Transverse colon (tissue), 4 donors: ENCODE measurements around the gene ANKS1A. TPM values are rescaled to one million over a fixed set of nuclear protein-coding genes. Genes with fewer than 3 reads are reported as not detected.

Experiments used
- DNase-seq: peaks from one replicate; pipeline ENCODE4 v3.0.0-alpha.2; 2019
- H3K27ac ChIP-seq, 4 donors: fragments of 200-600 bp; sonication (generic); 2 replicates each; pipeline ENCODE4 v1.5.1; 2016 to 2018; ENCODE audit warnings: inconsistent platforms in 4 of 4
- H3K27me3 ChIP-seq: fragments of 200-600 bp; sonication (generic); 2 replicates; pipeline ENCODE4 v1.5.1; 2017; ENCODE audit warnings: inconsistent platforms
- H3K36me3 ChIP-seq, 4 donors: fragments of 200-600 bp; sonication (generic); 2 replicates each; pipeline ENCODE4 v1.5.1; 2017 to 2019; ENCODE audit warnings: inconsistent platforms in 4 of 4
- H3K4me1 ChIP-seq, 4 donors: fragments of 200-600 bp; sonication (generic); 2 replicates each; pipeline ENCODE4 v1.5.1; 2017 to 2020; ENCODE audit warnings: inconsistent platforms in 4 of 4
- H3K4me3 ChIP-seq, 4 donors: fragments of 200-600 bp; sonication (generic); 1 replicate in 1 of 4; 2 replicates in 3 of 4; pipeline versions ENCODE4 v1.5.1 to v1.6.1; 2017 to 2019; ENCODE audit warnings: inconsistent platforms in 4 of 4
- H3K9me3 ChIP-seq, 2 donors: fragments of 200-600 bp; sonication (generic); 2 replicates each; pipeline ENCODE4 v1.5.1; 2017 to 2019; ENCODE audit warnings: inconsistent platforms in 2 of 2
- CTCF ChIP-seq, 5 experiments: fragments of 200-600 bp in 3 of 5; fragments of 450-650 bp in 2 of 5; sonication (generic) in 3 of 5; IDR thresholded peaks; 1 replicate in 2 of 5; 2 replicates in 3 of 5; pipeline ENCODE4 v1.5.1; 2016 to 2017; ENCODE audit warnings: antibody characterized with exemption in 5 of 5, inconsistent platforms in 3 of 5, mild to moderate bottlenecking in 2 of 5, moderate library complexity in 1 of 5
- EP300 ChIP-seq: sonication (generic); formaldehyde crosslinking; IDR thresholded peaks from one replicate; pipeline ENCODE4 v1.6.1; 2017; ENCODE audit warnings: antibody characterized with exemption, low read depth
- POLR2A ChIP-seq: fragments of 450-650 bp; IDR thresholded peaks from one replicate; pipeline ENCODE4 v1.6.1; 2016; ENCODE audit warnings: antibody characterized with exemption, mild to moderate bottlenecking, moderate library complexity
- POLR2AphosphoS5 ChIP-seq, 3 donors: sonication (generic); formaldehyde crosslinking; IDR thresholded peaks; one replicate each; pipeline ENCODE4 v1.6.1; 2016; ENCODE audit warnings: antibody characterized with exemption in 3 of 3
- WGBS, 2 donors: methylation state at CpG; one replicate each; pipeline ENCODE4 v1.1.5; 2018; ENCODE audit warnings: low coverage in 1 of 2; 5-methylcytosine and 5-hydroxymethylcytosine counted together
- in situ Hi-C, 4 donors: fragments of 200-750 bp; cut with MboI; loops; one replicate each; pipeline versions ENCODE4 v1.15.0 to v1.15.1; 2017; ENCODE audit warnings: low sequenced_read_pairs in 3 of 4, low pct_ligation_motif_present in 1 of 4, low pct_unique_long_range_greater_than_20kb in 1 of 4
- intact Hi-C: fragments of 100-400 bp; cut with DNase I; formaldehyde crosslinking; loops from one replicate; pipeline ENCODE4 v1.15.1; 2023; ENCODE audit warnings: low total_unique reads
- total RNA-seq, 4 donors: library from RNA; depleted of rRNA; stranded (reverse); fragments of >200 nt; gene quantifications; one replicate each; pipeline ENCODE4 v1.1.0, GENCODE V29; 2016

The ANKS1A gene
- total RNA-seq, 4 donors from 2014 or later = 37.5 to 44.0 (median 38.9) TPM

GRCh38 chr6:35026434-35027222 lies 137.6 kb downstream of the ANKS1A start:
- Histone ChIP-seq H3K27ac (peak overlapping the region; percentile 78 to 93 (median 92)), H3K27me3 (no peaks in the 10 kb centered on the region), H3K4me1 (peaks cover 35 to 75% (median 49%) of the 10 kb centered on the region in 4 donors), H3K4me3 (no peak overlapping the region), H3K9me3 (no peaks in the 10 kb centered on the region), H3K36me3 (no peaks in the 10 kb centered on the region)
- in situ Hi-C loops = no loop called here
- 66 to 86% methylated on average over 1 to 5 of the region's 5 CpGs for WGBS, 2 donors
- intact Hi-C loops = no loop called here
- TF ChIP-seq EP300 (no peak), POLR2AphosphoS5 (IDR thresholded peaks at IDR 0.05) (peak in 2 of 3 donors; percentile 18 to 20)
- DNase-seq = peak; percentile 54

- Histone ChIP-seq H3K9me3 (no peaks in the 10 kb centered on the region), H3K27me3 (no peaks in the 10 kb centered on the region), H3K27ac (peak overlapping the region; percentile 47 to 93 (median 85)), H3K36me3 (no peaks in the 10 kb centered on the region), H3K4me3 (no peak overlapping the region), H3K4me1 (peaks cover 37 to 82% (median 56%) of the 10 kb centered on the region in 4 donors)
- in situ Hi-C loops (no loop called here), intact Hi-C loops (no loop called here)
- TF ChIP-seq CTCF (IDR thresholded peaks at IDR 0.05) (no peak), EP300 (no peak), POLR2A (no peak), POLR2AphosphoS5 (IDR thresholded peaks at IDR 0.05) (no peak)
- WGBS, 2 donors = 89% methylated on average over 2 of the region's 2 CpGs; no CpG with 5 or more reads in 1 of the 2 donors
- DNase-seq = no peak
Observed at GRCh38 chr6:35027807-35028206, 138.8 kb downstream of the ANKS1A start.

GRCh38 chr6:35028781-35029769 lies 140.0 kb downstream of the ANKS1A start:
- H3K27ac ChIP-seq = peak overlapping the region in 3 of 4 donors; percentile 47 to 93 (median 92)
- 85 to 89% methylated on average over 5 to 9 of the region's 9 CpGs for WGBS, 2 donors

GRCh38 chr6:35030099-35030498 lies 141.0 kb downstream of the ANKS1A start:
- intact Hi-C loops = no loop called here
- TF ChIP-seq CTCF (IDR thresholded peaks at IDR 0.05) (no peak), POLR2A (no peak), EP300 (no peak), POLR2AphosphoS5 (IDR thresholded peaks at IDR 0.05) (no peak)
- peak overlapping the region in 2 of 4 donors; percentile 14 to 84 for H3K27ac ChIP-seq
- in situ Hi-C loops = no loop called here
- peaks cover 33 to 82% (median 58%) of the 10 kb centered on the region in 4 donors for H3K4me1 ChIP-seq
- DNase-seq = no peak
- H3K36me3 ChIP-seq = no peaks in the 10 kb centered on the region
- no peaks in the 10 kb centered on the region for H3K9me3 ChIP-seq
- H3K27me3 ChIP-seq = no peaks in the 10 kb centered on the region
- H3K4me3 ChIP-seq = no peak overlapping the region
- 74 to 81% methylated on average over 2 of the region's 2 CpGs for WGBS, 2 donors

More at GRCh38 chr6:35028781-35029769, 140.0 kb downstream of the ANKS1A start:
- intact Hi-C loops (no loop called here), in situ Hi-C loops (no loop called here)
- no peak for TF ChIP-seq POLR2A
- no peak for TF ChIP-seq POLR2AphosphoS5 (IDR thresholded peaks at IDR 0.05)
- TF ChIP-seq CTCF (IDR thresholded peaks at IDR 0.05) = no peak
- no peak for TF ChIP-seq EP300
- DNase-seq = no peak
- H3K36me3 ChIP-seq = no peaks in the 10 kb centered on the region
- no peaks in the 10 kb centered on the region for H3K27me3 ChIP-seq
- H3K4me1 ChIP-seq = peaks cover 33 to 82% (median 58%) of the 10 kb centered on the region in 4 donors
- no peaks in the 10 kb centered on the region for H3K9me3 ChIP-seq
- H3K4me3 ChIP-seq = no peak overlapping the region
